Smooth muscle cell (in vitro differentiated cells): Measurements from ENCODE around the gene ITGA8. TPM values are rescaled to one million over a fixed set of nuclear protein-coding genes. Genes with fewer than 3 reads are reported as not detected.
"Not testable (repeated sequence)": the region's sequence is repeated elsewhere in the genome, so short reads cannot be mapped to it uniquely, and the experiment has no call there.

ENCODE experiments used
- DNase-seq: peaks from one replicate; lab custom pipeline; 2025; ENCODE audit not compliant: unreplicated experiment; lab: John Stamatoyannopoulos, UW
- H2AFZ ChIP-seq: fragments of 200-600 bp; sonication (generic); 2 replicates; pipeline ENCODE4 v1.6.0; 2016; ENCODE audit warnings: antibody characterized with exemption, low read depth, mild to moderate bottlenecking
- H3F3A ChIP-seq: fragments of 200-600 bp; sonication (generic); 2 replicates; pipeline ENCODE4 v1.6.0; 2017; ENCODE audit warnings: antibody characterized with exemption, low read depth
- H3K27ac ChIP-seq: fragments of 200-600 bp; sonication (generic); 2 replicates; pipeline ENCODE4 v1.5.1; 2016; ENCODE audit warnings: low read depth, mild to moderate bottlenecking
- H3K27me3 ChIP-seq: fragments of 200-600 bp; sonication (generic); 2 replicates; pipeline ENCODE4 v1.6.1; 2016; ENCODE audit warnings: low read depth, mild to moderate bottlenecking
- H3K36me3 ChIP-seq: fragments of 200-600 bp; sonication (generic); 2 replicates; pipeline ENCODE4 v1.5.1; 2016; ENCODE audit warnings: low read depth
- H3K4me1 ChIP-seq: fragments of 200-600 bp; sonication (generic); 2 replicates; pipeline ENCODE4 v1.5.1; 2016; ENCODE audit warnings: low read depth
- H3K4me2 ChIP-seq: fragments of 200-600 bp; sonication (generic); 2 replicates; pipeline ENCODE4 v1.6.0; 2016; ENCODE audit warnings: mild to moderate bottlenecking
- H3K4me3 ChIP-seq: fragments of 200-600 bp; sonication (generic); 2 replicates; pipeline ENCODE4 v1.5.1; 2016; ENCODE audit warnings: mild to moderate bottlenecking
- H3K79me2 ChIP-seq: fragments of 200-600 bp; sonication (generic); 2 replicates; pipeline ENCODE4 v1.6.0; 2016; ENCODE audit warnings: low read depth, mild to moderate bottlenecking
- H3K9ac ChIP-seq: fragments of 200-600 bp; sonication (generic); 2 replicates; pipeline ENCODE4 v1.6.0; 2016; ENCODE audit warnings: low read depth
- H3K9me3 ChIP-seq: fragments of 200-600 bp; sonication (generic); replicated peaks from 2 replicates; pipeline ENCODE4 v1.5.1; 2016; ENCODE audit warnings: low read depth
- H4K20me1 ChIP-seq: fragments of 200-600 bp; sonication (generic); 2 replicates; pipeline ENCODE4 v1.6.0; 2016; ENCODE audit warnings: low read depth
- WGBS: methylation state at CpG from one replicate; pipeline ENCODE4 v1.1.7; 2016; ENCODE audit warnings: low lambda C conversion rate; 5-methylcytosine and 5-hydroxymethylcytosine counted together
- polyA plus RNA-seq: library from polyadenylated mRNA; unstranded; fragments of >200 nt; fragmentation: Nextera tagmentation; extraction: Ambion mirVana; gene quantifications from 2 replicates; pipeline ENCODE4 v1.2.1, GENCODE V29; 2016
- total RNA-seq: library from RNA; depleted of rRNA; stranded (reverse); fragments of >200 nt; gene quantifications from 2 replicates; pipeline ENCODE4 v1.2.3, GENCODE V29; 2014
- TF ChIP-seq, protein P1 (sequence below): fragments of 200-600 bp; sonication (generic); IDR thresholded peaks from 2 replicates; pipeline ENCODE4 v1.5.1; 2017; ENCODE audit warnings: borderline replicate concordance, mild to moderate bottlenecking, antibody characterized with exemption; ENCODE audit not compliant: insufficient read depth, poor library complexity, severe bottlenecking

Gene ITGA8
- total and polyA plus RNA-seq, 2 experiments from 2014 or later, result 0.02 to 0.36 TPM

DNA sequence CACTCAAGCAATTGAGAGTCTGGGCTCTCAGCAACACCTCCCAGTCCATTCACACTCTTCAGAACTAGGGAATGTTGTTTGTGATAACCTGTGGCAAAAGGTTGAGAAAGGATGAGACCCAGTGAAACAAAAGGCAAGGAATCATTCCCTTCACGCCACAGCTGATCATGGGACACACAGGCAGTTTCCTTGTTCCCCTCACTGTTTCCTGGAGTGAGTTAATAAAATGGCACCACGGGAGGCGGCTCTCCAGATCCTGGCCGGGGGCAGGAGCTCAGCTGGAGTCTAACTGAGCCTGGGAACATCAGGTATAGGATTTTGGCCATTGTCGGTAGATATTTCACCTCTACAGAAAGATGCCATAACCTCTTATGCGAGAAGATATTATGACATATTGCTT, 241.3 kb downstream of the ITGA8 start:
- 72% methylated on average over 6 of the region's 6 CpGs for WGBS
- Histone ChIP-seq H3K9me3 (no peaks in the 10 kb centered on the region), H3K4me3 (no peak overlapping the region), H2AFZ (no peak overlapping the region), H3K4me2 (no peak overlapping the region), H3K9ac (no peak overlapping the region), H3K79me2 (no peaks in the 10 kb centered on the region), H3K27me3 (no peaks in the 10 kb centered on the region), H3K27ac (no peak overlapping the region), H3K4me1 (peaks cover 15% of the 10 kb centered on the region), H3F3A (no peaks in the 10 kb centered on the region), H3K36me3 (no peaks in the 10 kb centered on the region), H4K20me1 (no peaks in the 10 kb centered on the region)
- DNase-seq, result no peak
- TF ChIP-seq, protein P1, sequence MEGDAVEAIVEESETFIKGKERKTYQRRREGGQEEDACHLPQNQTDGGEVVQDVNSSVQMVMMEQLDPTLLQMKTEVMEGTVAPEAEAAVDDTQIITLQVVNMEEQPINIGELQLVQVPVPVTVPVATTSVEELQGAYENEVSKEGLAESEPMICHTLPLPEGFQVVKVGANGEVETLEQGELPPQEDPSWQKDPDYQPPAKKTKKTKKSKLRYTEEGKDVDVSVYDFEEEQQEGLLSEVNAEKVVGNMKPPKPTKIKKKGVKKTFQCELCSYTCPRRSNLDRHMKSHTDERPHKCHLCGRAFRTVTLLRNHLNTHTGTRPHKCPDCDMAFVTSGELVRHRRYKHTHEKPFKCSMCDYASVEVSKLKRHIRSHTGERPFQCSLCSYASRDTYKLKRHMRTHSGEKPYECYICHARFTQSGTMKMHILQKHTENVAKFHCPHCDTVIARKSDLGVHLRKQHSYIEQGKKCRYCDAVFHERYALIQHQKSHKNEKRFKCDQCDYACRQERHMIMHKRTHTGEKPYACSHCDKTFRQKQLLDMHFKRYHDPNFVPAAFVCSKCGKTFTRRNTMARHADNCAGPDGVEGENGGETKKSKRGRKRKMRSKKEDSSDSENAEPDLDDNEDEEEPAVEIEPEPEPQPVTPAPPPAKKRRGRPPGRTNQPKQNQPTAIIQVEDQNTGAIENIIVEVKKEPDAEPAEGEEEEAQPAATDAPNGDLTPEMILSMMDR, result no peak

DNA sequence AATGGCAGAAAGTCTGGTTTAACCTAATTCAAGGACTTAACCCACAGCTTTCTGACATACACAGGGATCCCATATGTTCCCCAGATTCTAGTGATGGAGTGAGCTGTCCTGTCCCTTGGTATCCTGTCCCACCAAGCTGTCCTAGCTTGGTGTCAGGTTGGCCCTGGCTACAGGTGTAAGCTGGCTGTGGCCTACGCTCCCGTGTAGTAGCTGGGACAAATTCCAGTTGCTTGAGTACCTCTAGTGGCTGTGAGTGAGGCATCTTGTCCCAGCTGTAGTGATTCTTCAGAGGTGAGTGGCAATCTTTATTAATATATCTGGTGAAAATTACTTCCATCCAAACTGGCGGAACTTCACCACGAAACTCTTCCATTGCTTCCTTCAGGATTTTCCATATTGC, 243.4 kb downstream of the ITGA8 start:
- H3K4me3 ChIP-seq, result no peak overlapping the region
- no peak overlapping the region for H2AFZ ChIP-seq
- no peak for DNase-seq
- WGBS, result 91% methylated on average over 4 of the region's 4 CpGs
- no peaks in the 10 kb centered on the region for H3K79me2 ChIP-seq
- H3K27ac ChIP-seq, result no peak overlapping the region
- H4K20me1 ChIP-seq, result no peaks in the 10 kb centered on the region
- TF ChIP-seq, protein P1, result no peak
- H3K9me3 ChIP-seq, result no peaks in the 10 kb centered on the region
- peaks cover 32% of the 10 kb centered on the region for H3K4me1 ChIP-seq
- no peaks in the 10 kb centered on the region for H3F3A ChIP-seq
- no peaks in the 10 kb centered on the region for H3K27me3 ChIP-seq
- H3K4me2 ChIP-seq, result no peak overlapping the region
- H3K36me3 ChIP-seq, result no peaks in the 10 kb centered on the region
- H3K9ac ChIP-seq, result no peak overlapping the region

DNA sequence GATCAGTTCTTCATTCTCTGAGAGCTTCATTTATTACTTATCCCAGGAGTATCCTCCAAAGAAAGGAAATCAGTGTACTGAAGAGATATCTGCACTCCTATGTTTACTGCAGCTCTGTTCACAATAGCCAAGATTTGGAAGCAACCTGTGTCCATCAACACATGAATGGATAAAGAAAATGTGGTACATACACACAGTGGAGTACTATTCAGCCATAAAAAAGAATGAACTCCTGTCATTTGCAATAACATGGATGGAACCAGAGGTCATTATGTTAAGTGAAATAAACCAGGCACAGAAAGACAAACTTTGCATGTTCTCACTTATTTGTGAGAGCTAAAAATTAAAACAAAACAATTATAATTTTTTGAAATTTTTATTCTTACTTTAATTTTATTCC, 244.3 kb downstream of the ITGA8 start:
- H3K36me3 ChIP-seq, result not testable (repeated sequence)

DNA sequence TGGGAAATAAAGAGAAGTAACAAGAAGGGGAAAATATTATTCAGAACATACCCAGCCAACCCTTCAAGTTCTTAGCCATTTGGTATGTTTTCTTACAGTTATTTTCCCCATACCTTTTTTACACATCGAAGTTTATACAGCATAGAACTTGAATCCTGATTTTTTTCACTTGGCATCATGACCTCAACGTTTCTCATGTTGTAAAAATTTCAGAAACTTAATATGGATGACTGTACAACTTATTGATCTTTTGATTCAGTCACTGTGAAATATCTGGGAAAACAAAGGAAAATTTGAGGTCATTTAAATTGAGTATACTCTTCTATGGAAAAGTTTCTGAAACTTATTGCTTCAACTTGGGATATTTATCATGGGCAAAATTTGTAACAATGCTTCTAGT, 245.1 kb downstream of the ITGA8 start:
- Histone ChIP-seq H3K9me3 (no peaks in the 10 kb centered on the region), H2AFZ (no peak overlapping the region), H3K9ac (no peak overlapping the region), H3F3A (no peaks in the 10 kb centered on the region), H3K4me3 (no peak overlapping the region), H3K27ac (no peak overlapping the region), H3K27me3 (no peaks in the 10 kb centered on the region), H3K79me2 (no peaks in the 10 kb centered on the region), H3K36me3 (no peaks in the 10 kb centered on the region), H3K4me1 (peaks cover 32% of the 10 kb centered on the region), H4K20me1 (no peaks in the 10 kb centered on the region), H3K4me2 (no peak overlapping the region)
- DNase-seq, result no peak
- TF ChIP-seq, protein P1, result no peak
- WGBS, result 86% methylated on average over 2 of the region's 2 CpGs

More for the DNA sequence above, 244.3 kb downstream of the ITGA8 start:
- H3F3A ChIP-seq, H3K27ac ChIP-seq, DNase-seq, H2AFZ ChIP-seq, H4K20me1 ChIP-seq, H3K4me3 ChIP-seq, H3K9me3 ChIP-seq, H3K79me2 ChIP-seq, H3K4me2 ChIP-seq, H3K9ac ChIP-seq, H3K27me3 ChIP-seq: not testable (repeated sequence)
- peaks cover 32% of the 10 kb centered on the region for H3K4me1 ChIP-seq
